Caco-2 (cell line): ENCODE measurements around the gene NENF. TPM values are rescaled to one million over a fixed set of nuclear protein-coding genes. Genes with fewer than 3 reads are reported as not detected.

Experiments
- BruUV-seq: library from RNA; stranded (reverse); fragments of 400-500 nt; replicated peaks from 2 replicates; lab custom pipeline; 2021; lab: Mats Ljungman, UMichigan
- CTCF ChIA-PET: fragments of 300-600 bp; sonication (Branson Sonifier 250); formaldehyde crosslinking; loops from one replicate; lab custom pipeline; 2022; ENCODE audit warnings: antibody characterized with exemption; lab: Charles Lee
- POLR2A ChIA-PET: fragments of 300-600 bp; sonication (Branson Sonifier 250); formaldehyde crosslinking; loops from one replicate; lab custom pipeline; 2022; ENCODE audit warnings: antibody characterized with exemption; lab: Charles Lee
- DNase-seq, 2 experiments: peaks; one replicate each; pipeline versions ENCODE4 v3.0.0 to v3.0.0-alpha.2; 2020 to 2022
- H3K27me3 ChIP-seq: replicated peaks from 2 replicates; pipeline ENCODE4 v1.6.0; 2011; ENCODE audit warnings: low read length; ENCODE audit not compliant: control insufficient read depth, insufficient read depth
- H3K36me3 ChIP-seq: 2 replicates; pipeline ENCODE4 v1.5.1; 2011; ENCODE audit warnings: low read length; ENCODE audit not compliant: control insufficient read depth, insufficient read depth
- H3K4me1 ChIP-seq: fragments of 250-450 bp; sonication (Bioruptor Pico); 2 replicates; pipeline ENCODE4 v1.5.1; 2020; ENCODE audit warnings: mild to moderate bottlenecking
- H3K4me3 ChIP-seq: 2 replicates; pipeline ENCODE4 v1.5.1; 2011; ENCODE audit warnings: low read depth, mild to moderate bottlenecking, control low read depth, low read length
- H3K9me3 ChIP-seq: fragments of 250-450 bp; sonication (Bioruptor Pico); 2 replicates; pipeline ENCODE4 v1.5.1; 2020; ENCODE audit warnings: mild to moderate bottlenecking, moderate library complexity
- H3K27ac Mint-ChIP-seq: one replicate; pipeline ENCODE4 v1.8.0; 2022; ENCODE audit warnings: mixed read lengths; ENCODE audit not compliant: unreplicated experiment
- H3K27me3 Mint-ChIP-seq: one replicate; pipeline ENCODE4 v1.8.0; 2022; ENCODE audit warnings: mixed read lengths; ENCODE audit not compliant: insufficient read depth, unreplicated experiment
- H3K36me3 Mint-ChIP-seq: one replicate; pipeline ENCODE4 v1.8.0; 2022; ENCODE audit warnings: mild to moderate bottlenecking, mixed read lengths; ENCODE audit not compliant: insufficient read depth, unreplicated experiment
- H3K4me1 Mint-ChIP-seq: one replicate; pipeline ENCODE4 v1.8.0; 2022; ENCODE audit warnings: low read depth, mixed read lengths; ENCODE audit not compliant: unreplicated experiment
- H3K4me3 Mint-ChIP-seq: one replicate; pipeline ENCODE4 v1.8.0; 2022; ENCODE audit warnings: mild to moderate bottlenecking, moderate library complexity, mixed read lengths; ENCODE audit not compliant: unreplicated experiment
- H3K9me3 Mint-ChIP-seq: one replicate; pipeline ENCODE4 v1.8.0; 2022; ENCODE audit warnings: mixed read lengths; ENCODE audit not compliant: unreplicated experiment
- intact Hi-C: fragments of 100-400 bp; cut with micrococcal nuclease; formaldehyde crosslinking; loops from one replicate; pipeline ENCODE4 v1.10.0; 2022; ENCODE audit not compliant: unreplicated experiment
- total RNA-seq: library from RNA; stranded (reverse); gene quantifications from 2 replicates; pipeline ENCODE4 v1.2.3, GENCODE V29; 2022
- TF ChIP-seq, protein P1 (sequence below), 2 experiments: fragments of 200-600 bp in 1 of 2; IDR thresholded peaks; 1 replicate in 1 of 2; 2 replicates in 1 of 2; pipeline versions ENCODE4 v1.5.1 to v1.8.0; 2011 to 2022; ENCODE audit warnings: antibody characterized with exemption in 1 of 2, control low read depth in 1 of 2, inconsistent platforms in 1 of 2, low read depth in 1 of 2, low read length in 1 of 2, mild to moderate bottlenecking in 1 of 2, moderate library complexity in 1 of 2; ENCODE audit not compliant: insufficient read depth in 1 of 2, severe bottlenecking in 1 of 2, unreplicated experiment in 1 of 2

NENF gene
- total RNA-seq, 1 experiment from 2014 or later = 90.1 TPM

DNA sequence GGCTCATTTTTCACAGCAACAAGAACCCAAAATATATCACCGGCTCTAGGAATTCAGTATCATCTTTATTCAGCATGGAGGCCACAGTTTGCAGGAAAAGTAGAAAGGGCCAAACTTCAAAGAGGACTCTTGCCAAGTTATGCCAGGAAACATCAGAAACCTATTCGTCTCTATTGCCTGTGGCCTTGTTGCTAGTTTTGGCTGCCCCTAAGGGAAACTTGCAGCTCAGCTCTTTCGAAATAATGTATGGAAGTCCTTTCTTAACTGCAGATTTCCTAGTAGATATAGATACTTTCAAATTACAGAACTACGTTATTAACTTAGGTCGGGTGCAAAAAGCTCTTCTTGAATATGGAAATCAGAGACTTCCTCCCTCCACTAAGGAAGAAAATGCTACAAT, 4.2 kb upstream of the NENF start:
- H3K4me3 Mint-ChIP-seq = no peak overlapping the region
- Histone ChIP-seq H3K4me3 (no peak overlapping the region), H3K4me1 (peaks cover 38% of the 10 kb centered on the region), H3K9me3 (no peaks in the 10 kb centered on the region), H3K27me3 (no peaks in the 10 kb centered on the region), H3K36me3 (no peaks in the 10 kb centered on the region)
- BruUV-seq = no TSS peak
- CTCF ChIA-PET = interaction anchor here (1.1 kb wide), 1 partner anchor 27 kb away, joined by 5 read pairs; no protein-coding TSS in a partner anchor
- no peaks in the 10 kb centered on the region for H3K9me3 Mint-ChIP-seq
- intact Hi-C loops = no loop called here
- DNase-seq = no peak
- TF ChIP-seq, protein P1, sequence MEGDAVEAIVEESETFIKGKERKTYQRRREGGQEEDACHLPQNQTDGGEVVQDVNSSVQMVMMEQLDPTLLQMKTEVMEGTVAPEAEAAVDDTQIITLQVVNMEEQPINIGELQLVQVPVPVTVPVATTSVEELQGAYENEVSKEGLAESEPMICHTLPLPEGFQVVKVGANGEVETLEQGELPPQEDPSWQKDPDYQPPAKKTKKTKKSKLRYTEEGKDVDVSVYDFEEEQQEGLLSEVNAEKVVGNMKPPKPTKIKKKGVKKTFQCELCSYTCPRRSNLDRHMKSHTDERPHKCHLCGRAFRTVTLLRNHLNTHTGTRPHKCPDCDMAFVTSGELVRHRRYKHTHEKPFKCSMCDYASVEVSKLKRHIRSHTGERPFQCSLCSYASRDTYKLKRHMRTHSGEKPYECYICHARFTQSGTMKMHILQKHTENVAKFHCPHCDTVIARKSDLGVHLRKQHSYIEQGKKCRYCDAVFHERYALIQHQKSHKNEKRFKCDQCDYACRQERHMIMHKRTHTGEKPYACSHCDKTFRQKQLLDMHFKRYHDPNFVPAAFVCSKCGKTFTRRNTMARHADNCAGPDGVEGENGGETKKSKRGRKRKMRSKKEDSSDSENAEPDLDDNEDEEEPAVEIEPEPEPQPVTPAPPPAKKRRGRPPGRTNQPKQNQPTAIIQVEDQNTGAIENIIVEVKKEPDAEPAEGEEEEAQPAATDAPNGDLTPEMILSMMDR (IDR thresholded peaks at IDR 0.05; ENCODE audit: insufficient read depth in 1 of 2, low read depth in 1 of 2, low read length in 1 of 2, severe bottlenecking in 1 of 2, unreplicated experiment in 1 of 2) = no peak
- H3K36me3 Mint-ChIP-seq = peaks cover 6% of the 10 kb centered on the region
- H3K27me3 Mint-ChIP-seq = no peaks in the 10 kb centered on the region
- POLR2A ChIA-PET = no interaction called here
- peaks cover 34% of the 10 kb centered on the region for H3K4me1 Mint-ChIP-seq
- no peak overlapping the region for H3K27ac Mint-ChIP-seq

DNA sequence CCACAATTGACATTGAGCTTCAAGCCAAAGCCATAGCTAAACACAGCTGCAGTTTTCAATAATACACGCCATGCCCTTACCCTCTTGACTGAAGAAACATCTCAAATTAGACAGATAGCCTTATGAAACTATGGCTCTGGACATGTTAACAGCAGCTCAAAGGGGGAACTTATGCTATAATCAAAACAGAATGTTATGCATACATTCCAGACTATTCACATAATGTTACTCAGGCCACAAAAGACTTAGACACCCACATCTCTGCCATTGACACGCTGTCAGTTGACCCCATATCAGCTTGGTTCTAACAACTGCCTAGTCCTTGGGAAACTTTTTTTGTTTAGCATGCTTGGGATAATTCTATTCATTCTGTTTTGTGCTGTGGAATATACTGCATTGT, 2.3 kb upstream of the NENF start:
- H3K4me3 Mint-ChIP-seq = no peak overlapping the region
- BruUV-seq = no TSS peak
- POLR2A ChIA-PET = interaction anchor here (0.6 kb wide), 1 partner anchor 178 kb away, joined by 9 read pairs; no protein-coding TSS in a partner anchor

DNA sequence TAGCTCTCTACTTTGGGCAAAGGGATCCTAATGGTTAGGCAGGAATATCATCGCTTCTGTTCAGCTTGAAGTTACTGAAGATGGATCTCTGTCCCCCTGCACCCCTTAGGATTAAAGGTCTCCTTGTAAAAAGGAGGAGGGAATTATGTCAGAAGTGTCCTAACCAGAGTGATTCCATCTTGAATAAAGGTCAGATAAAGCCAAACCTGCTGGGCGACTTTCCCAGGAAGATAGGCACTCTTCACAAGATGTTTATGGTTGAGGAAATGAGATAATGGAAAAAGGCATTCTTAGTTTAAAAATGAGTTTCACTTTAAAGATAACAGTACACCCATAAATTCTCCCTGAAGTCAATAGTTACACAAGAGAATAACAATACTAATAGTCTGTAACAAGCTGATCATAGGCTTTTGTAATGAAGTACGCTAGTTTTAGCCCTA, 1.7 kb upstream of the NENF start:
- no peaks in the 10 kb centered on the region for H3K36me3 ChIP-seq
- peak overlapping the region; percentile 79 for H3K4me3 Mint-ChIP-seq
- H3K9me3 ChIP-seq = no peaks in the 10 kb centered on the region
- H3K4me1 ChIP-seq = peaks cover 38% of the 10 kb centered on the region
- H3K36me3 Mint-ChIP-seq = peaks cover 6% of the 10 kb centered on the region
- H3K4me1 Mint-ChIP-seq = peaks cover 45% of the 10 kb centered on the region
- no peaks in the 10 kb centered on the region for H3K27me3 Mint-ChIP-seq
- H3K27ac Mint-ChIP-seq = peak overlapping the region; percentile 88
- ChIA-PET CTCF (interaction anchor here (0.8 to 2.5 kb wide), 3 partner anchors 8 to 166 kb away, joined by 3 to 10 read pairs (median 3); no protein-coding TSS in a partner anchor), POLR2A (interaction anchor here (0.6 kb wide), 1 partner anchor 177 kb away, joined by 9 read pairs; no protein-coding TSS in a partner anchor)
- no peak overlapping the region for H3K4me3 ChIP-seq
- H3K9me3 Mint-ChIP-seq = no peaks in the 10 kb centered on the region
- H3K27me3 ChIP-seq = no peaks in the 10 kb centered on the region
- TF ChIP-seq, protein P1 (IDR thresholded peaks at IDR 0.05; ENCODE audit: insufficient read depth in 1 of 2, low read depth in 1 of 2, low read length in 1 of 2, severe bottlenecking in 1 of 2, unreplicated experiment in 1 of 2) = no peak
- intact Hi-C loops = loop anchor here (1.0 to 2.0 kb wide), 3 partner anchors 17 to 146 kb away; partner anchors contain the start of genes PACC1 and PPP2R5A
- peak; percentile 80 to 88 for DNase-seq
- BruUV-seq = no TSS peak

More for the DNA sequence above, 2.3 kb upstream of the NENF start:
- Mint-ChIP-seq H3K36me3 (peaks cover 6% of the 10 kb centered on the region), H3K27ac (peak overlapping the region; percentile 88), H3K4me1 (peaks cover 40% of the 10 kb centered on the region), H3K27me3 (no peaks in the 10 kb centered on the region), H3K9me3 (no peaks in the 10 kb centered on the region)
- Histone ChIP-seq H3K9me3 (no peaks in the 10 kb centered on the region), H3K4me3 (no peak overlapping the region), H3K4me1 (peaks cover 38% of the 10 kb centered on the region), H3K36me3 (no peaks in the 10 kb centered on the region), H3K27me3 (no peaks in the 10 kb centered on the region)
- no peak for DNase-seq
- TF ChIP-seq, protein P1 (IDR thresholded peaks at IDR 0.05; ENCODE audit: insufficient read depth in 1 of 2, low read depth in 1 of 2, low read length in 1 of 2, severe bottlenecking in 1 of 2, unreplicated experiment in 1 of 2) = no peak
- intact Hi-C loops = loop anchor here (2.0 kb wide), 2 partner anchors 20 to 146 kb away; partner anchors contain the start of gene PPP2R5A
- CTCF ChIA-PET = interaction anchor here (0.7 to 2.5 kb wide), 4 partner anchors 8 to 235 kb away, joined by 3 to 10 read pairs (median 3); no protein-coding TSS in a partner anchor
